GM23338 (cell line): ENCODE data around the gene KIF22. TPM values are rescaled to one million over a fixed set of nuclear protein-coding genes. Genes with fewer than 3 reads are reported as not detected.
A peak's percentile ranks its signal among the peaks of the same experiment; 100 is the strongest.

ENCODE experiments used
- ATAC-seq: fragments of 200-7000 bp; cut with Tn5 transposase; 3 replicates; pipeline ENCODE4 v1.9.1; 2020
- DNase-seq: peaks from one replicate; pipeline ENCODE4 v3.0.0-alpha.2; 2015; ENCODE audit warnings: low spot score
- H2AFZ ChIP-seq: fragments of 200-600 bp; sonication (generic); 2 replicates; pipeline ENCODE4 v1.8.0; 2016; ENCODE audit warnings: antibody characterized with exemption, mild to moderate bottlenecking, moderate library complexity
- H3F3A ChIP-seq: fragments of 200-600 bp; sonication (generic); replicated peaks from 2 replicates; pipeline ENCODE4 v1.8.0; 2017; ENCODE audit warnings: antibody characterized with exemption, mixed run types, low read depth
- H3K27ac ChIP-seq: fragments of 200-600 bp; sonication (generic); 2 replicates; pipeline ENCODE4 v1.6.1; 2016; ENCODE audit warnings: low read depth
- H3K27me3 ChIP-seq: fragments of 200-600 bp; sonication (generic); 2 replicates; pipeline ENCODE4 v1.8.0; 2016; ENCODE audit warnings: mild to moderate bottlenecking, mixed run types, moderate library complexity; ENCODE audit not compliant: insufficient read depth
- H3K36me3 ChIP-seq: fragments of 200-600 bp; sonication (generic); 2 replicates; pipeline ENCODE4 v1.8.0; 2016; ENCODE audit warnings: mild to moderate bottlenecking; ENCODE audit not compliant: insufficient read depth
- H3K4me1 ChIP-seq: fragments of 200-600 bp; sonication (generic); 2 replicates; pipeline ENCODE4 v1.8.0; 2016; ENCODE audit warnings: mild to moderate bottlenecking, moderate library complexity; ENCODE audit not compliant: insufficient read depth
- H3K4me2 ChIP-seq: fragments of 200-600 bp; sonication (generic); 2 replicates; pipeline ENCODE4 v1.7.1; 2017; ENCODE audit warnings: mixed run types
- H3K4me3 ChIP-seq: fragments of 200-600 bp; sonication (generic); 2 replicates; pipeline ENCODE4 v1.6.1; 2016; ENCODE audit warnings: mixed run types
- H3K79me2 ChIP-seq: fragments of 200-600 bp; sonication (generic); replicated peaks from 2 replicates; pipeline ENCODE4 v1.8.0; 2017; ENCODE audit warnings: mild to moderate bottlenecking; ENCODE audit not compliant: insufficient read depth
- H3K9me2 ChIP-seq: fragments of 200-600 bp; sonication (generic); 2 replicates; pipeline ENCODE4 v1.8.0; 2017; ENCODE audit not compliant: insufficient read depth
- H4K20me1 ChIP-seq: fragments of 200-600 bp; sonication (generic); replicated peaks from 2 replicates; pipeline ENCODE4 v1.8.0; 2017; ENCODE audit warnings: mild to moderate bottlenecking; ENCODE audit not compliant: insufficient read depth
- H3K27ac Mint-ChIP-seq: 2 replicates; pipeline ENCODE4 v1.8.0; 2020; ENCODE audit warnings: inconsistent platforms, mild to moderate bottlenecking, moderate library complexity, mixed read lengths
- H3K27me3 Mint-ChIP-seq: 3 replicates; pipeline ENCODE4 v1.8.0; 2022; ENCODE audit warnings: low read depth, mild to moderate bottlenecking, moderate library complexity, mixed read lengths, inconsistent platforms; ENCODE audit not compliant: insufficient read depth, poor library complexity
- H3K36me3 Mint-ChIP-seq: 3 replicates; pipeline ENCODE4 v1.8.0; 2021; ENCODE audit warnings: low read depth, mild to moderate bottlenecking, inconsistent platforms, moderate library complexity, mixed read lengths
- H3K4me1 Mint-ChIP-seq: 3 replicates; pipeline ENCODE4 v1.8.0; 2020; ENCODE audit warnings: mild to moderate bottlenecking, inconsistent platforms, mixed read lengths
- H3K4me3 Mint-ChIP-seq: 3 replicates; pipeline ENCODE4 v1.8.0; 2021; ENCODE audit warnings: moderate library complexity, mild to moderate bottlenecking, inconsistent platforms, mixed read lengths
- H3K9me3 Mint-ChIP-seq: 3 replicates; pipeline ENCODE4 v1.8.0; 2020; ENCODE audit warnings: moderate library complexity, mild to moderate bottlenecking, inconsistent platforms, mixed read lengths
- CREB1 ChIP-seq: fragments of 250-450 bp; sonication (Bioruptor Pico); IDR thresholded peaks from 2 replicates; pipeline ENCODE4 v1.5.0; 2020; ENCODE audit warnings: low read depth, mild to moderate bottlenecking, moderate library complexity
- ETS1 ChIP-seq: IDR thresholded peaks from 2 replicates; pipeline ENCODE4 v1.6.1; 2016; ENCODE audit warnings: antibody characterized with exemption
- EZH2phosphoT487 ChIP-seq: fragments of 200-600 bp; sonication (generic); IDR thresholded peaks from one replicate; pipeline ENCODE4 v1.8.1; 2018; ENCODE audit warnings: antibody characterized with exemption; ENCODE audit not compliant: unreplicated experiment
- POLR2AphosphoS5 ChIP-seq: IDR thresholded peaks from 2 replicates; pipeline ENCODE4 v1.6.1; 2016; ENCODE audit warnings: antibody characterized with exemption, low read depth
- REST ChIP-seq: IDR thresholded peaks from one replicate; pipeline ENCODE4 v1.6.1; 2018; ENCODE audit warnings: antibody characterized with exemption; ENCODE audit not compliant: unreplicated experiment
- ZNF331 ChIP-seq: fragments of 250-450 bp; sonication (Bioruptor Pico); IDR thresholded peaks from 2 replicates; pipeline ENCODE4 v1.5.0; 2020; ENCODE audit warnings: low read depth, mild to moderate bottlenecking, moderate library complexity
- polyA plus RNA-seq: library from polyadenylated mRNA; unstranded; fragments of >200 nt; fragmentation: Nextera tagmentation; extraction: Ambion mirVana; gene quantifications from 2 replicates; pipeline ENCODE4 v1.2.1, GENCODE V29; 2016
- total RNA-seq: library from RNA; depleted of rRNA; stranded (reverse); fragments of >200 nt; shearing (Covaris generic); gene quantifications from 2 replicates; pipeline ENCODE4 v1.2.3, GENCODE V29; 2014
- TF ChIP-seq, protein P1 (sequence below), 2 experiments: fragments of 200-600 bp in 1 of 2; sonication (generic) in 1 of 2; conservative IDR thresholded peaks; 2 replicates each; pipeline versions ENCODE4 v1.5.1 to v1.6.1; 2016 to 2017; ENCODE audit warnings: antibody characterized with exemption in 2 of 2, low read depth in 2 of 2, mild to moderate bottlenecking in 2 of 2, moderate library complexity in 1 of 2
- TF ChIP-seq, protein P2 (sequence below): fragments of 250-450 bp; sonication (Bioruptor Pico); IDR thresholded peaks from 2 replicates; pipeline ENCODE4 v1.5.0; 2020; ENCODE audit warnings: mild to moderate bottlenecking, moderate library complexity

The KIF22 gene
- total and polyA plus RNA-seq, 2 experiments from 2014 or later, result 110 to 192 TPM

GRCh38 chr16:29804455-29805231, 14.1 kb downstream of the KIF22 start (continued):
- TF ChIP-seq ETS1 (no peak), EZH2phosphoT487 (no peak), REST (no peak), ZNF331 (no peak)
- TF ChIP-seq, protein P1, sequence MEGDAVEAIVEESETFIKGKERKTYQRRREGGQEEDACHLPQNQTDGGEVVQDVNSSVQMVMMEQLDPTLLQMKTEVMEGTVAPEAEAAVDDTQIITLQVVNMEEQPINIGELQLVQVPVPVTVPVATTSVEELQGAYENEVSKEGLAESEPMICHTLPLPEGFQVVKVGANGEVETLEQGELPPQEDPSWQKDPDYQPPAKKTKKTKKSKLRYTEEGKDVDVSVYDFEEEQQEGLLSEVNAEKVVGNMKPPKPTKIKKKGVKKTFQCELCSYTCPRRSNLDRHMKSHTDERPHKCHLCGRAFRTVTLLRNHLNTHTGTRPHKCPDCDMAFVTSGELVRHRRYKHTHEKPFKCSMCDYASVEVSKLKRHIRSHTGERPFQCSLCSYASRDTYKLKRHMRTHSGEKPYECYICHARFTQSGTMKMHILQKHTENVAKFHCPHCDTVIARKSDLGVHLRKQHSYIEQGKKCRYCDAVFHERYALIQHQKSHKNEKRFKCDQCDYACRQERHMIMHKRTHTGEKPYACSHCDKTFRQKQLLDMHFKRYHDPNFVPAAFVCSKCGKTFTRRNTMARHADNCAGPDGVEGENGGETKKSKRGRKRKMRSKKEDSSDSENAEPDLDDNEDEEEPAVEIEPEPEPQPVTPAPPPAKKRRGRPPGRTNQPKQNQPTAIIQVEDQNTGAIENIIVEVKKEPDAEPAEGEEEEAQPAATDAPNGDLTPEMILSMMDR (conservative IDR thresholded peaks at IDR 0.05; ENCODE audit: low read depth in 2 of 2), result no peak

- peak overlapping the region; percentile 80; the same call in 1 of the 2 replicates for H2AFZ ChIP-seq
- peak; percentile 65 for ATAC-seq
- peaks cover 19% of the 10 kb centered on the region; the same call in 1 of the 2 replicates for H4K20me1 ChIP-seq
- peaks cover 17% of the 10 kb centered on the region; the same call in 1 of the 2 replicates for H3K36me3 ChIP-seq
- peaks cover 3% of the 10 kb centered on the region for H3K9me3 Mint-ChIP-seq
- peaks cover 35% of the 10 kb centered on the region for H3K27me3 Mint-ChIP-seq
- H3K4me1 Mint-ChIP-seq, result peaks cover 50% of the 10 kb centered on the region
- peak overlapping the region; percentile 91 for H3K4me3 ChIP-seq
- H3K36me3 Mint-ChIP-seq, result peaks cover 67% of the 10 kb centered on the region
- H3K27ac Mint-ChIP-seq, result peak overlapping the region; percentile 99
- peak overlapping the region; percentile 99 for H3K27ac ChIP-seq
- H3K27me3 ChIP-seq, result no peaks in the 10 kb centered on the region
- peaks cover 47% of the 10 kb centered on the region for H3F3A ChIP-seq
- peak overlapping the region; percentile 91 for H3K4me3 Mint-ChIP-seq
- no peaks in the 10 kb centered on the region for H3K9me2 ChIP-seq
- peaks cover 47% of the 10 kb centered on the region for H3K4me1 ChIP-seq
- H3K79me2 ChIP-seq, result peaks cover 21% of the 10 kb centered on the region
- peak; percentile 97 for DNase-seq
- H3K4me2 ChIP-seq, result peak overlapping the region; percentile 91
- TF ChIP-seq CREB1 (peak; percentile 66), POLR2AphosphoS5 (peak; percentile 95)
- TF ChIP-seq, protein P2, sequence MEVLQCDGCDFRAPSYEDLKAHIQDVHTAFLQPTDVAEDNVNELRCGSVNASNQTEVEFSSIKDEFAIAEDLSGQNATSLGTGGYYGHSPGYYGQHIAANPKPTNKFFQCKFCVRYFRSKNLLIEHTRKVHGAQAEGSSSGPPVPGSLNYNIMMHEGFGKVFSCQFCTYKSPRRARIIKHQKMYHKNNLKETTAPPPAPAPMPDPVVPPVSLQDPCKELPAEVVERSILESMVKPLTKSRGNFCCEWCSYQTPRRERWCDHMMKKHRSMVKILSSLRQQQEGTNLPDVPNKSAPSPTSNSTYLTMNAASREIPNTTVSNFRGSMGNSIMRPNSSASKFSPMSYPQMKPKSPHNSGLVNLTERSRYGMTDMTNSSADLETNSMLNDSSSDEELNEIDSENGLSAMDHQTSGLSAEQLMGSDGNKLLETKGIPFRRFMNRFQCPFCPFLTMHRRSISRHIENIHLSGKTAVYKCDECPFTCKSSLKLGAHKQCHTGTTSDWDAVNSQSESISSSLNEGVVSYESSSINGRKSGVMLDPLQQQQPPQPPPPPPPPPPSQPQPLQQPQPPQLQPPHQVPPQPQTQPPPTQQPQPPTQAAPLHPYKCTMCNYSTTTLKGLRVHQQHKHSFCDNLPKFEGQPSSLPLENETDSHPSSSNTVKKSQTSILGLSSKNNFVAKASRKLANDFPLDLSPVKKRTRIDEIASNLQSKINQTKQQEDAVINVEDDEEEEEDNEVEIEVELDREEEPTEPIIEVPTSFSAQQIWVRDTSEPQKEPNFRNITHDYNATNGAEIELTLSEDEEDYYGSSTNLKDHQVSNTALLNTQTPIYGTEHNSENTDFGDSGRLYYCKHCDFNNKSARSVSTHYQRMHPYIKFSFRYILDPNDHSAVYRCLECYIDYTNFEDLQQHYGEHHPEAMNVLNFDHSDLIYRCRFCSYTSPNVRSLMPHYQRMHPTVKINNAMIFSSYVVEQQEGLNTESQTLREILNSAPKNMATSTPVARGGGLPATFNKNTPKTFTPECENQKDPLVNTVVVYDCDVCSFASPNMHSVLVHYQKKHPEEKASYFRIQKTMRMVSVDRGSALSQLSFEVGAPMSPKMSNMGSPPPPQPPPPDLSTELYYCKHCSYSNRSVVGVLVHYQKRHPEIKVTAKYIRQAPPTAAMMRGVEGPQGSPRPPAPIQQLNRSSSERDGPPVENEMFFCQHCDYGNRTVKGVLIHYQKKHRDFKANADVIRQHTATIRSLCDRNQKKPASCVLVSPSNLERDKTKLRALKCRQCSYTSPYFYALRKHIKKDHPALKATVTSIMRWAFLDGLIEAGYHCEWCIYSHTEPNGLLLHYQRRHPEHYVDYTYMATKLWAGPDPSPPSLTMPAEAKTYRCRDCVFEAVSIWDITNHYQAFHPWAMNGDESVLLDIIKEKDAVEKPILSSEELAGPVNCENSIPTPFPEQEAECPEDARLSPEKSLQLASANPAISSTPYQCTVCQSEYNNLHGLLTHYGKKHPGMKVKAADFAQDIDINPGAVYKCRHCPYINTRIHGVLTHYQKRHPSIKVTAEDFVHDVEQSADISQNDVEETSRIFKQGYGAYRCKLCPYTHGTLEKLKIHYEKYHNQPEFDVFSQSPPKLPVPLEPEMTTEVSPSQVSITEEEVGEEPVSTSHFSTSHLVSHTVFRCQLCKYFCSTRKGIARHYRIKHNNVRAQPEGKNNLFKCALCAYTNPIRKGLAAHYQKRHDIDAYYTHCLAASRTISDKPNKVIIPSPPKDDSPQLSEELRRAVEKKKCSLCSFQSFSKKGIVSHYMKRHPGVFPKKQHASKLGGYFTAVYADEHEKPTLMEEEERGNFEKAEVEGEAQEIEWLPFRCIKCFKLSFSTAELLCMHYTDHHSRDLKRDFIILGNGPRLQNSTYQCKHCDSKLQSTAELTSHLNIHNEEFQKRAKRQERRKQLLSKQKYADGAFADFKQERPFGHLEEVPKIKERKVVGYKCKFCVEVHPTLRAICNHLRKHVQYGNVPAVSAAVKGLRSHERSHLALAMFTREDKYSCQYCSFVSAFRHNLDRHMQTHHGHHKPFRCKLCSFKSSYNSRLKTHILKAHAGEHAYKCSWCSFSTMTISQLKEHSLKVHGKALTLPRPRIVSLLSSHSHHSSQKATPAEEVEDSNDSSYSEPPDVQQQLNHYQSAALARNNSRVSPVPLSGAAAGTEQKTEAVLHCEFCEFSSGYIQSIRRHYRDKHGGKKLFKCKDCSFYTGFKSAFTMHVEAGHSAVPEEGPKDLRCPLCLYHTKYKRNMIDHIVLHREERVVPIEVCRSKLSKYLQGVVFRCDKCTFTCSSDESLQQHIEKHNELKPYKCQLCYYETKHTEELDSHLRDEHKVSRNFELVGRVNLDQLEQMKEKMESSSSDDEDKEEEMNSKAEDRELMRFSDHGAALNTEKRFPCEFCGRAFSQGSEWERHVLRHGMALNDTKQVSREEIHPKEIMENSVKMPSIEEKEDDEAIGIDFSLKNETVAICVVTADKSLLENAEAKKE, result no peak
These were observed 14.9 kb downstream of the KIF22 start for GRCh38 chr16:29805232-29806098.
